MG63 (cell line): Measurements from ENCODE around the gene PARP12. TPM values are rescaled to one million over a fixed set of nuclear protein-coding genes. Genes with fewer than 3 reads are reported as not detected.
"Not testable (repeated sequence)": the region's sequence is repeated elsewhere in the genome, so short reads cannot be mapped to it uniquely, and the experiment has no call there.

Source experiments
- DNase-seq: peaks from one replicate; pipeline ENCODE4 v3.0.0-alpha.2; 2020
- H3K27me3 ChIP-seq: fragments of 250-450 bp; sonication (Bioruptor Pico); 2 replicates; pipeline ENCODE4 v1.5.1; 2020; ENCODE audit warnings: mild to moderate bottlenecking, moderate library complexity
- H3K36me3 ChIP-seq: fragments of 250-450 bp; sonication (Bioruptor Pico); 2 replicates; pipeline ENCODE4 v1.5.1; 2020; ENCODE audit warnings: mild to moderate bottlenecking, moderate library complexity
- H3K4me3 ChIP-seq: fragments of 250-450 bp; sonication (Bioruptor Pico); 2 replicates; pipeline ENCODE4 v1.5.1; 2020; ENCODE audit warnings: mild to moderate bottlenecking, moderate library complexity
- H3K9me3 ChIP-seq: fragments of 250-450 bp; sonication (Bioruptor Pico); 2 replicates; pipeline ENCODE4 v1.5.1; 2020; ENCODE audit warnings: mild to moderate bottlenecking, moderate library complexity
- total RNA-seq: library from RNA; depleted of rRNA; stranded (reverse); fragments of >200 nt; shearing (Covaris generic); gene quantifications from 2 replicates; pipeline ENCODE4 v1.2.3, GENCODE V29; 2014; ENCODE audit warnings: low replicate concordance; rRNA removed

PARP12 gene, protein sequence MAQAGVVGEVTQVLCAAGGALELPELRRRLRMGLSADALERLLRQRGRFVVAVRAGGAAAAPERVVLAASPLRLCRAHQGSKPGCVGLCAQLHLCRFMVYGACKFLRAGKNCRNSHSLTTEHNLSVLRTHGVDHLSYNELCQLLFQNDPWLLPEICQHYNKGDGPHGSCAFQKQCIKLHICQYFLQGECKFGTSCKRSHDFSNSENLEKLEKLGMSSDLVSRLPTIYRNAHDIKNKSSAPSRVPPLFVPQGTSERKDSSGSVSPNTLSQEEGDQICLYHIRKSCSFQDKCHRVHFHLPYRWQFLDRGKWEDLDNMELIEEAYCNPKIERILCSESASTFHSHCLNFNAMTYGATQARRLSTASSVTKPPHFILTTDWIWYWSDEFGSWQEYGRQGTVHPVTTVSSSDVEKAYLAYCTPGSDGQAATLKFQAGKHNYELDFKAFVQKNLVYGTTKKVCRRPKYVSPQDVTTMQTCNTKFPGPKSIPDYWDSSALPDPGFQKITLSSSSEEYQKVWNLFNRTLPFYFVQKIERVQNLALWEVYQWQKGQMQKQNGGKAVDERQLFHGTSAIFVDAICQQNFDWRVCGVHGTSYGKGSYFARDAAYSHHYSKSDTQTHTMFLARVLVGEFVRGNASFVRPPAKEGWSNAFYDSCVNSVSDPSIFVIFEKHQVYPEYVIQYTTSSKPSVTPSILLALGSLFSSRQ
- 21.4 and 24.9 TPM in 2 replicates for total RNA-seq

DNA sequence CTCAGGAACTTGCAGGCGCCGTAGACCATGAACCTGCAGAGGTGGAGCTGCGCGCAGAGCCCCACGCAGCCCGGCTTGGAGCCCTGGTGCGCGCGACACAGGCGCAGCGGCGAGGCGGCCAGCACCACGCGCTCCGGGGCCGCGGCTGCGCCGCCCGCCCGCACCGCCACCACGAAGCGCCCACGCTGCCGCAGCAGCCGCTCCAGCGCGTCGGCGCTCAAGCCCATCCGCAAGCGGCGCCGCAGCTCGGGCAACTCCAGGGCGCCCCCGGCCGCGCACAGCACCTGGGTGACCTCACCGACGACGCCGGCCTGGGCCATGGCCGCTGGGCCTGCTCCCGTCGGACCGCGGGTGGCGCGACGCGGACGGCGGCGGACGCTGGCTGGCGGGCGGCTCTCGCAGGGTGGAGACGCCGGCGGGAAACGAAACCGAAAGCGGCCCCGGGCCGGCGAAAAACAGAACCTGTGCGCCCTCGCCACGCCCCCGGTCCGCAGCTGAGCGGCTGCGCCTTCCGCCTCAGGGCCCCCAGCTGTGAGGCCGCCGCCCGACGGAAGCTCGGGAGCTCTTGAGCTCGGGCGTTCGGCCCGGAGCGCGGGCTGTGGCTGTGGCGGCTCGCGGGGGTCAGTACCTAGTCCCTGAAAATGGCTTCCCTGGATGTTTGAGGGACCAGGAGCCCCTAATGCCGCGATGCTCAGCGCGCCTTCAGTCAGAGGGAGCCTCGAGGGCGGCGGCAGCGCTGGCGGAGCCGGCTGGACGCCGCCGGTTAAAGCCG is at the start of gene PARP12:
Gene PARP12 (minus strand): TSS at position 424 of the 772 bp plus-strand sequence. CDS start 104 bp downstream, at position 320.
- Histone ChIP-seq H3K9me3 (peaks cover 2% of the 10 kb centered on the region), H3K4me3 (peak within 1 kb of the TSS; percentile 63), H3K27me3 (no peaks in the 10 kb centered on the region), H3K36me3 (no peaks in the 10 kb centered on the region)
- peak; percentile 84 for DNase-seq

DNA sequence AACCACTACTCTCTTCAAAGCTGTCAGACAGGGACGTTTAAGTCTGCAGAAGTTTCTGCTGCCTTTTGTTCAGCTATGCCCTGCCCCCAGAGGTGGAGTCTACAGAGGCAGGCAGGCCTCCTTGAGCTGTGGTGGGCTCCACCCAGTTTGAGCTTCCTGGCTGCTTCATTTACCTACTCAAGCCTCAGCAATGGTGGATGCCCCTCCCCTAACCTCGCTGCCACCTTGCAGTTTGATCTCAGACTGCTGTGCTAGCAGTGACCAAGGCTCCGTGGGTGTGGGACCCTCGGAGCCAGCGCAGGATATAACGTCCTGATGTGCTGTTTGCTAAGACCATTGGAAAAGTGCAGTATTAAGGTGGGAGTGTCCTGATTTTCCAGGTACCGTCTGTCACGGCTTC is 46.0 kb upstream of the PARP12 start:
- not testable (repeated sequence) for H3K4me3 ChIP-seq, DNase-seq

DNA sequence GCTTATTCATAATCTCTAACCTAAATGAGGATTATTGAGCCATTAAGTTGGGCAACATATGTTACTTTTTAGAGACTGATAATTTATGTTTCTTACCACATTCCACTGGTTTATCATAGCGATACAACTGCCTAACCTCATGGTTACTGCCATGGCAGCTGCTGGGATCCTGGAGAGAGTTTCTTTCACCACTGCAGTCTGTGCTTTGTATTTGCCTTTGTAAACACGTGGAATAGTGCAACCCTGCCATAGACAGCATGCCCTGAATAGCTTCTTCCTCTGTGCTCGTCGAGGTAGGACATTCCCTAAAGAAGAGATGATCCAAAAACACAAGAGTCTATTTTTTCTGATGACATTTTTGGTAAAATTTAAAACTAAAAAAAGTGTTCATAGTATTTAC is 33.7 kb upstream of the PARP12 start:
- Histone ChIP-seq H3K9me3 (no peaks in the 10 kb centered on the region), H3K36me3 (no peaks in the 10 kb centered on the region), H3K4me3 (no peak overlapping the region), H3K27me3 (no peaks in the 10 kb centered on the region)
- no peak for DNase-seq

More for the DNA sequence above, 46.0 kb upstream of the PARP12 start:
- H3K27me3 ChIP-seq, H3K36me3 ChIP-seq, H3K9me3 ChIP-seq: not testable (repeated sequence)

DNA sequence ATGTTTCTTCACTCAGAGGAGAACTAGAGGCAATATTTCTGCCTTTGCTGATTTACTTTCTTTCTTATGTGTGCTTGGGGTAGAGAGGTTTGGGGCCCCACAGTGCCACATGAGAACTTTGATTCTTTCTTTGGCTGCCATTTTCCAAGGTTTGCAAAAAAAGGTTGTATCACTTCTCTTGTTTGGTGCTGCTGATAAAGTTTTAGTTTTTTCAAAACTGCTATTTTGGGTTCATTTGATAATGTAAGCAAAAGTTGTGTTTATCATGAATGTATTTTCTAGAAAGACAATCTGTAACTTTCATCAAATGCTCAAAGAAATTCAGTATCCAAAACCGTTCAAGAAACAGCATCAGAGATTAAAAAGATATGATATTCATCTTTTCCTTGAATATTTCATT is 30.6 kb upstream of the PARP12 start:
- no peak for DNase-seq
- no peaks in the 10 kb centered on the region for H3K36me3 ChIP-seq
- no peak overlapping the region for H3K4me3 ChIP-seq
- H3K27me3 ChIP-seq, result no peaks in the 10 kb centered on the region
- H3K9me3 ChIP-seq, result no peaks in the 10 kb centered on the region

DNA sequence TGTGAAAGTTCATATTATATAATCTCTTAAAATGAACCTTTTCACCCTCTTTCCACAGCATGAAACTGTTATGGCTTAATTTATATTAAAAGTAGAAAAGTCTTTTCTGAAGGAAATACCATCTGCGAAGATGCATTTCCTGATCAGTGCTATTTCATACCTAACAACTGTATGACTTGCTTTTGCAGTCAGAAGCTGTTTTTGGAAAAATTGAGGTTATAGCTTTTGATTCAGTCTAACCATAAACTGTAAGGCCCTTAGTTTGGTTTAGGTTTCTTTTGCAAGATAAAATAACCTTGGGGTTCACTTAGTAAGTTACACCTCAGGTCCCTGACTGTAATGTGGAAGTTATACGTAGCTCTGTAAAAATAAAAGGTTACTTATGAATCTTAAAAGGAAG is 22.7 kb upstream of the PARP12 start:
- H3K9me3 ChIP-seq, result no peaks in the 10 kb centered on the region
- H3K4me3 ChIP-seq, result no peak overlapping the region
- DNase-seq, result no peak
- no peaks in the 10 kb centered on the region for H3K27me3 ChIP-seq
- no peaks in the 10 kb centered on the region for H3K36me3 ChIP-seq

DNA sequence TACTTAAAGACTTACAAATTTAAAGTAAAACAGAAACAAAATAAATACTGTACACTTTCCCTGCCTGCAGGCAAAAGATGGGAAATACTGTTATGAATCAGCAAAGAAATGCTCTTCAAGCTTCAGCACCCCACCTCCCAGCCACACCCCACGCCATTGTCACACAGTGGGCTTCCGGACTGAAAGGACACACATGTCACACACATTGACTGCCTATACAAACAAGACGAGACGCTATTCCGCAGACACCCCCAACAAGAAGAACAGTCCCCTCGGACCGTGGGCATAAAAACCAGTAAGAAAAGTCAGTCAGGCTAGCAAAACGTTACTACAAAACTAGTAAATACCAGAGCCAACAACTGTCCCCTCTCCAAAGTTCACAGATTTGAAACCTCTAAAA is 22.2 kb upstream of the PARP12 start:
- no peak for DNase-seq
- Histone ChIP-seq H3K4me3 (no peak overlapping the region), H3K36me3 (no peaks in the 10 kb centered on the region), H3K27me3 (no peaks in the 10 kb centered on the region), H3K9me3 (no peaks in the 10 kb centered on the region)

DNA sequence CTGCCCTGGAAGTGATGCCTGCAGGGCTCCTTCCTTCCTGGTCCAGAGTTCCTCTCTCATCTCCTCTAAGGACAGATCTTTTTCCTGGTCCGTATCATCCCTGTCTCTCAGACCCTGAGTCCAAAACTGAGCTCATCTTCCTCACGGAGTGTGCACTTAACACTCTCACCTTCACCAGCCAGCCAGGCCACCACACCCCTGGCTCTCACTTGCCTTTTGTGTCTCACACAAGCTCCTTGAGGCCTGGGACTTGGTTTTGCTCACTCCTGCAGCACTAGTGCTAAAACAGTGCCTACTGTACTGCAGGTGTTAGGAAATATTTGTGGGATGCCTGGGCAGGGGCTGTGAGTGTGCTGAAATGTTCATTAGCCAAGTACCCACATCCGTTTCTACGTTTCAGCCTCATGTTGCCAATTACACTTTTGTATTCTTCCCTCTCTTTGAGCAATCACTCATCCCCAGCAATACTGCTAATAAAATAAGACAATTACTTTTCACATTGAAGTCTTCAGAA is 21.4 kb upstream of the PARP12 start:
- H3K36me3 ChIP-seq, result no peaks in the 10 kb centered on the region
- H3K4me3 ChIP-seq, result no peak overlapping the region
- H3K27me3 ChIP-seq, result no peaks in the 10 kb centered on the region
- no peak for DNase-seq
- H3K9me3 ChIP-seq, result no peaks in the 10 kb centered on the region

DNA sequence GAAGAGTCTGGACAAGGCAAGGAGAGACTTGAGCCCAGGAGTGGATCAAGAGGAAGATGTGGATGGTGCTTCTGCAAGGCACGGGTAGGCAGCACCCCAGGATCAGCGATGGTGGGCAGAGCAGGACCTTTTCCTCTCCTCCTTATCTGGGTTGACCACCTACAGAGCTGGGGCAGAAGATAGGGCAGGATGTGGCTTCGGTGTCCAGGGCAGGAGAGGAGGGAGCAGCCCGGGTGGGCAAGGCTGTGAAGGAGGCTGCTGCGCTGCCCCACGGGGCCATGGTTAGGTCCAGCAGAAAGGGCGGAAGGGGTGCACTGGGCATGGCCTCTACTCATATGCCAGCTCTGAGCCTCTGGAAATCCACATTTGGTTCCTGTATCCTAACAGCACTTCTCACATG is 20.0 kb upstream of the PARP12 start:
- Histone ChIP-seq H3K36me3 (no peaks in the 10 kb centered on the region), H3K27me3 (no peaks in the 10 kb centered on the region), H3K4me3 (no peak overlapping the region), H3K9me3 (no peaks in the 10 kb centered on the region)
- DNase-seq, result no peak

DNA sequence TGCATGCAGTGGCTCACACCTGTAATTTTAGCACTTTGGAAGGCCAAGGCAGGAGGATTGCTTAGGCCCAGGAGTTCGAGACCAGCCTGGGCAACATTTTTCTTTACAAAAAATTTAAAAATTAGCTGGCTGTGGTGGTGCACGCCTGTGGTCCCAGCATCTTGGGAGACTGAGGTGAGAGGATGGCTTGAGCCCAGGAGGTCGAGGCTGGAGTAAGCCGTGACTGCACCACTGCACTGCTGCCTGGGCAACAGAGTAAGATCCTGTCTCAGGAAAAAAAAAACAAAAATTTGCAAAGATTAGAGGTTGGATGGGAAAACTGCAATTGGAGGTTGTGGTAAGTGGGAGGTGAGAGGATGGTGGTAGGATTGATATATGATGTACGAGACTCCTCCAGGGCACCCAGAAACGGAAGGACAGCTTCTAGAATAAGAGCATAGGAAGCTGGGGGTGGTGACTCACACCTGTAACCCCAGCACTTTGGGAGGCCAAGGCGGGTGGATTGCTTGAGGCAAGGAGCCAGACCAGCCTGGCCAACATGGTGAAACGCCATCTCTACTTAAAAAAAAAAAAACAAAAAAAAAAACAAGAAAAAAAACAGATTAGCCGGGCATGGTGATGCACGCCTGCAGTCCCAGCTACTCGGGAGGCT is 19.1 kb upstream of the PARP12 start:
- H3K4me3 ChIP-seq, result no peak overlapping the region
- no peaks in the 10 kb centered on the region for H3K27me3 ChIP-seq
- H3K36me3 ChIP-seq, result no peaks in the 10 kb centered on the region
- no peaks in the 10 kb centered on the region for H3K9me3 ChIP-seq
- DNase-seq, result no peak

DNA sequence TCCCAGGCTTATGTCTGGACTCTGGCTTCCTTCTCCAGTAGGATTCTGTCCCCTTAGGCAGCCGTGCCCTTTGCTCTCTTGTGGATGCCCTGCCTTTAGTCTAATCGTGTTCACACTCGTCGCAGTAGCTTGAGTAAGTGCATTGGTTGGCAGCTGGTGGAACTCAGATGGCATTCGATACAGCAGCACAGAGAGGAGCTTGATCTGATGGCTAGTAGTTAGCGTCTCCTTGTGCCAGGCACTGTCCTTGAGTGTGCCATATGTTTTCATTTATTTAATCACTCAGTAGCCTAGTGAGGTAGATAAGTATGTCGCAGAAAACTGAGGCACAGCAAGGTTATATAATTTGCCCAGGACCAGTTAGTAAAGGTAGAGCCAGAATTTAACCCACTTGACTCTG is 18.2 kb upstream of the PARP12 start:
- no peaks in the 10 kb centered on the region for H3K36me3 ChIP-seq
- no peak overlapping the region for H3K4me3 ChIP-seq
- no peak for DNase-seq
- H3K27me3 ChIP-seq, result no peaks in the 10 kb centered on the region
- no peaks in the 10 kb centered on the region for H3K9me3 ChIP-seq

DNA sequence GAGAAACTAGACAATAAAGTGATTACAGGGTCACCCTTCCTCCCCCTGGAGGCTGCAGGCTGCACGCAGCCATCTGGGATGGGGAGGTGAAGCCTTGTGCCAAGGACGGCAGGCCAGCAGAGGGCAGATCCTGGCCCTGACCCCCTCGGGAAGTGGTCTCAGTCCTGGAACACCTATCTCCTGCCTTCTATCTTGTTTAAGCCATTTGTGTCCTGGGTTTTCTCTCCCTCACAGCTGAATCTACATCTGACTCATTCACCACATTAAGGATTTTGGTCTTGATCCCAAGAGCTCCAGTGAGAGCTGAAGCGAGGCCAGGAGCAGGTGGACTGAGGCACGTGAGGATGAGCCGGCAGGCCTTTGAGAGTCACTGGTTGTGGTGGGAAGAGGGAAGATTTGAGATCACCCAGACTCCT is 16.4 kb upstream of the PARP12 start:
- peak; percentile 70 for DNase-seq
- H3K4me3 ChIP-seq, result no peak overlapping the region
- no peaks in the 10 kb centered on the region for H3K9me3 ChIP-seq

DNA sequence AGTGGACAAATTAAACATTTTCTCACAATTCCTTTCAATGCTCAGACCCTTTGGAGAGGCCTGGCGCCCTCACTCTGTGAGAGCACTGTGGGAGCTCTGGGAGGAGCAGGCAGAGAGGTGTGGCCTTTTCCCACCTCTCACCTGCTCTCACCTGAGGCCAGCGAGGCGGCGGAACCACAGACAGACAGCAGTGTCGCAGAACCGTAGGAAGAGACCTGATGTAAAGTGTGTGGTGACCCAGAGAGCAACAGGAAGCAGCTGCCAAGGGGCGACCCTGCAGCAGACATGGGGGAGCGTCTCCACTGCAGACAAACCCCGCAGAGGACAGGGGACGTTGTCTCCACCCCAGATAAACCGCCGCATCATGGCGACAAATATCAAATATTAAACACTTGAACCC is 15.6 kb upstream of the PARP12 start:
- no peak for DNase-seq

More for the DNA sequence above, 16.4 kb upstream of the PARP12 start:
- Histone ChIP-seq H3K27me3 (no peaks in the 10 kb centered on the region), H3K36me3 (no peaks in the 10 kb centered on the region)

DNA sequence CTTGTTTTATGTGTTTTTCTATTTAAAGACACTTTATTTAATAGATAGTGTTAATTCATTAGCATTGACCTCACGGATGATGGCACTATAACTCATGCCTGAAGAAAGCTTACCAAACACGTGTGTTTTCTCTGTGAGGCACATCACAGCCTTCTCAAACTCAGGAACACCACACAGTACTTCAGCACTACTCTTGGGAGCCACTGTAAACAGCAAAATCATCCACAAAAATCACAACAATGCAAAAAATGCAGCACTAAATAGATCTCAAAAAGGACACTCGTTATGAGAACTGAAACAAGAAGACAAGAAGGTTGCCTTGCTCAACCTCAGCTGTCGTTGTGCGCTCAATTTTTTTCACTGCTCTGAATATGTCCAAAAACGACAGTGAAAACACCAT is 12.0 kb upstream of the PARP12 start:
- Histone ChIP-seq H3K4me3 (no peak overlapping the region), H3K27me3 (no peaks in the 10 kb centered on the region), H3K36me3 (no peaks in the 10 kb centered on the region), H3K9me3 (no peaks in the 10 kb centered on the region)
- no peak for DNase-seq

More for the DNA sequence above, 15.6 kb upstream of the PARP12 start:
- Histone ChIP-seq H3K27me3 (no peaks in the 10 kb centered on the region), H3K9me3 (no peaks in the 10 kb centered on the region), H3K36me3 (no peaks in the 10 kb centered on the region), H3K4me3 (no peak overlapping the region)

DNA sequence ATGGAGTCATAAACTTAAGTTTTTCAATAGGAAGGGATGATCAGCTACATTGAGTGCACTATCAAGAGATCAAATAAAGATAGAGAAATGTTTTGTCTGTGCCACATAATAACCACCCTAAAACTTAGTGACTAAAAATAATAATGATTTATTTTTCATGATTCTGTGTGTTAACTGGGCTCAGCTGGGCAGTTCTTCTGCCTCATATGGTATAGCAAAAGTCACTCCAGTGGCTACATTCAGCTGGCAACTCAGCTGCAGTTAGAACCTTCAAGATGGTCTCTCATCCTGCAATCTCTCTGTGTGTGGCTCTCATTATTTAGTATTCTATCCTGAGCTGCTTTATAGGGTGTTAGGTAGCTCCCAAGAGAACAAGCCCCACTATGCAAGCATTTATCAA is 7.8 kb upstream of the PARP12 start:
- DNase-seq, result no peak
- Histone ChIP-seq H3K36me3 (no peaks in the 10 kb centered on the region), H3K9me3 (peaks cover 2% of the 10 kb centered on the region), H3K4me3 (no peak overlapping the region), H3K27me3 (no peaks in the 10 kb centered on the region)

DNA sequence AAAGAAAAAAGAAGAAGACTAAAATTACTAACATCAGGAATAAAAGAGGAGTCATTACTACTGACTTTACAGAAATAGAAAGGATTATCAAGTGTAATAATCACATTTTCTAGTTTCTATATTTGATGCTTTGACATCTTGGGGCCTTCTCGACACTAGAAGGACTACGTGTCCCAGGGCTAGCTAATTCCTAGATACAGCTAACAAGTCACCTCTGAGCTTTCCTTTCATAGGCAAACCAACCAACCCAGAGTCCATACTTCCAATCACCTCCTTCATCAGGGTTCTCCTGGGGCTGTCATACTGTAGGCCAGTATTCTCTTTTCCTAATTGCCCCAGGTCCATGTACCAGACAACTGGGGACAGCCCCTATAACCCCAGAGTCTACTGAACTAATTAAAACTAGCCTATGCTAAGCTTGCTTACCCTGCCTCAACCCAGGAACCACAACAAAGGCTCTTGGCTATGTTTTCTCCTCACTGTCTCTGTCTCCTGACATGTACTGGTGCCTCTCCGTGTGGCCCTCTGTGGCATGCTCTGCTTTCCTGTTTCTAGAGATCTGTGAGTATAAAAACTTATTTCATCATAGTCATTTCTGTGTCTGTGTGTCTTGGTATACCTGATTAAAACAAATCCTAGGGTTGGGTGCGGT is 6.7 kb upstream of the PARP12 start:
- Histone ChIP-seq H3K27me3 (no peaks in the 10 kb centered on the region), H3K9me3 (peaks cover 2% of the 10 kb centered on the region), H3K4me3 (no peak overlapping the region), H3K36me3 (no peaks in the 10 kb centered on the region)
- no peak for DNase-seq

DNA sequence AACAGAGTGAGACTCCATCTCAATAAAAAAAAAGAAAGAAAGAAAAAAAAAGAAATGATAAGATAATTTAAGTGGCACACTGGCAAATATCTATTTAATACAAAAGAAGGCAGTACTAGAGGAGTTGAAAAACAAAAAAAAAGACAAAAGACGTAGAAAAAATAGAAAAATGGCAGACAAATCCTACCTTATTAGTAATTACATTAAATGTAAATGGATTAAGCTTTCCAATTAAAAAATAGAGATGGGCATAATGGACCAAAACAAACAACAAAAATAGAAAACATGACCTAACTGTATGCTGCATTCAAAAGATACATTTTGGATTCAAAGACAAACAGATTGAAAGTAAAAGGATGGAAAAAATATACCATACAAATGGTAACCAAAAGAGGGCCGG is 5.3 kb upstream of the PARP12 start:
- no peak overlapping the region for H3K4me3 ChIP-seq
- DNase-seq, result no peak
- no peaks in the 10 kb centered on the region for H3K27me3 ChIP-seq
- peaks cover 2% of the 10 kb centered on the region for H3K9me3 ChIP-seq
- no peaks in the 10 kb centered on the region for H3K36me3 ChIP-seq
